NCI-H2196 (cell line): ENCODE measurements around the gene RHCE.
"Not testable (repeated sequence)": the region's sequence is repeated elsewhere in the genome, so short reads cannot be mapped to it uniquely, and the experiment has no call there.

ENCODE experiments used
- DNase-seq: peaks from one replicate; lab custom pipeline; 2025; ENCODE audit not compliant: unreplicated experiment; lab: John Stamatoyannopoulos, UW

RHCE gene

GRCh38 chr1:25402947-25403803 lies 17.4 kb downstream of the RHCE start:
- peak; percentile 7 for DNase-seq

GRCh38 chr1:25398079-25398478 lies 22.5 kb downstream of the RHCE start:
- DNase-seq, result not testable (repeated sequence)

GRCh38 chr1:25397549-25397948 lies 23.1 kb downstream of the RHCE start:
- not testable (repeated sequence) for DNase-seq

- no peak for DNase-seq
Observed at GRCh38 chr1:25392841-25393240, 27.8 kb downstream of the RHCE start.

- not testable (repeated sequence) for DNase-seq
Observed at GRCh38 chr1:25389721-25390120, 30.9 kb downstream of the RHCE start.

- peak; percentile 26 for DNase-seq
Observed at GRCh38 chr1:25388691-25389090, 31.9 kb downstream of the RHCE start.

GRCh38 chr1:25387096-25387495 lies 33.5 kb downstream of the RHCE start:
- not testable (repeated sequence) for DNase-seq

- not testable (repeated sequence) for DNase-seq
Observed at GRCh38 chr1:25383875-25384274, 36.8 kb downstream of the RHCE start.

- not testable (repeated sequence) for DNase-seq
Observed at GRCh38 chr1:25383090-25383489, 37.5 kb downstream of the RHCE start.

GRCh38 chr1:25382543-25382942 lies 38.1 kb downstream of the RHCE start:
- not testable (repeated sequence) for DNase-seq

GRCh38 chr1:25378367-25378766 lies 42.3 kb downstream of the RHCE start:
- DNase-seq, result not testable (repeated sequence)

- not testable (repeated sequence) for DNase-seq
Observed at GRCh38 chr1:25371757-25372156, 48.9 kb downstream of the RHCE start.

- not testable (repeated sequence) for DNase-seq
Observed at GRCh38 chr1:25369691-25370271, 50.8 kb downstream of the RHCE start.

GRCh38 chr1:25369241-25369640 lies 51.4 kb downstream of the RHCE start:
- DNase-seq, result no peak

GRCh38 chr1:25362634-25363559 lies 57.7 kb downstream of the RHCE start:
- DNase-seq, result not testable (repeated sequence)

- DNase-seq, result no peak
Observed at GRCh38 chr1:25361901-25362300, 58.7 kb downstream of the RHCE start.

GRCh38 chr1:25360596-25361581 lies 59.7 kb downstream of the RHCE start:
- DNase-seq, result no peak

GRCh38 chr1:25356848-25357247 lies 63.8 kb downstream of the RHCE start:
- no peak for DNase-seq

- DNase-seq, result no peak
Observed at GRCh38 chr1:25356441-25356840, 64.2 kb downstream of the RHCE start.

- no peak for DNase-seq
Observed at GRCh38 chr1:25355841-25356395, 64.7 kb downstream of the RHCE start.
